ENCODE data around the gene CD34.

CD34 gene

DNA sequence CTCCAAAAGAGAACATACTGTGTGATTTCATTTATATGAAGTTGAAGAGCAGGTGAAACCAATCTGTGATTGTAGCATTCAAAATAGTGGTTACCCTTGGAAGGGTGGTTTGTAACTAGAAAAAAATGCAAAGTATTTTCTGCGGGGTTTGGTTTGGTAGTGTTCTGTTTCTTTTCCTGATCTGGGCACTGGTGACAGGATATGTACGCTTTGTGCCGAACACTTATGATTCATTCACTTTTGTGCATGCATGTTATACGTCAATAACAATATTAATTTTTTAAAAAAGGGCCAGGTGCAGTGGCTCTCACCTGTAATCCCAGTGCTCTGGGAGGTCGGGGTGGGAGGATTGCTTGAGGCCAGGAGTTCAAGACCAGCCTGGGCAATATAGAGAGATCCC lies 63.8 kb downstream of the CD34 start:
- H3K9ac ChIP-seq (ENCODE audit: low read length): no peak overlapping the region
- no peaks in the 10 kb centered on the region; the same call in none of the 2 replicates for H3K79me2 ChIP-seq (ENCODE audit: insufficient read depth, low read length)
- no peaks in the 10 kb centered on the region for H3K9me2 ChIP-seq (ENCODE audit: low read depth, low read length)
- no peak for TF ChIP-seq EZH2 (IDR thresholded peaks at IDR 0.05; ENCODE audit: borderline replicate concordance, low read length)
- TF ChIP-seq, protein P1, sequence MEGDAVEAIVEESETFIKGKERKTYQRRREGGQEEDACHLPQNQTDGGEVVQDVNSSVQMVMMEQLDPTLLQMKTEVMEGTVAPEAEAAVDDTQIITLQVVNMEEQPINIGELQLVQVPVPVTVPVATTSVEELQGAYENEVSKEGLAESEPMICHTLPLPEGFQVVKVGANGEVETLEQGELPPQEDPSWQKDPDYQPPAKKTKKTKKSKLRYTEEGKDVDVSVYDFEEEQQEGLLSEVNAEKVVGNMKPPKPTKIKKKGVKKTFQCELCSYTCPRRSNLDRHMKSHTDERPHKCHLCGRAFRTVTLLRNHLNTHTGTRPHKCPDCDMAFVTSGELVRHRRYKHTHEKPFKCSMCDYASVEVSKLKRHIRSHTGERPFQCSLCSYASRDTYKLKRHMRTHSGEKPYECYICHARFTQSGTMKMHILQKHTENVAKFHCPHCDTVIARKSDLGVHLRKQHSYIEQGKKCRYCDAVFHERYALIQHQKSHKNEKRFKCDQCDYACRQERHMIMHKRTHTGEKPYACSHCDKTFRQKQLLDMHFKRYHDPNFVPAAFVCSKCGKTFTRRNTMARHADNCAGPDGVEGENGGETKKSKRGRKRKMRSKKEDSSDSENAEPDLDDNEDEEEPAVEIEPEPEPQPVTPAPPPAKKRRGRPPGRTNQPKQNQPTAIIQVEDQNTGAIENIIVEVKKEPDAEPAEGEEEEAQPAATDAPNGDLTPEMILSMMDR (IDR thresholded peaks at IDR 0.05; ENCODE audit: low read length): no peak
- H3K4me1 ChIP-seq (ENCODE audit: insufficient read depth, low read length, severe bottlenecking): no peaks in the 10 kb centered on the region
- no peaks in the 10 kb centered on the region for H3K9me3 ChIP-seq (ENCODE audit: low read length)
- H3K27ac ChIP-seq (ENCODE audit: low read depth, low read length, poor library complexity, severe bottlenecking): no peak overlapping the region
- H2AFZ ChIP-seq (ENCODE audit: low read length): no peak overlapping the region
- no peak overlapping the region for H3K4me3 ChIP-seq (ENCODE audit: low read depth, low read length, poor library complexity, severe bottlenecking)
- H3F3A ChIP-seq (ENCODE audit: insufficient read depth, low read length): no peaks in the 10 kb centered on the region
- H4K20me1 ChIP-seq (ENCODE audit: insufficient read depth, low read length): no peaks in the 10 kb centered on the region
- no peaks in the 10 kb centered on the region; the same call in 1 of the 2 replicates for H3K36me3 ChIP-seq (ENCODE audit: insufficient read depth, low read length)
- no peaks in the 10 kb centered on the region for H3K27me3 ChIP-seq (ENCODE audit: insufficient read depth, low read length)
- no peak overlapping the region for H3K4me2 ChIP-seq (ENCODE audit: low read length)

DNA sequence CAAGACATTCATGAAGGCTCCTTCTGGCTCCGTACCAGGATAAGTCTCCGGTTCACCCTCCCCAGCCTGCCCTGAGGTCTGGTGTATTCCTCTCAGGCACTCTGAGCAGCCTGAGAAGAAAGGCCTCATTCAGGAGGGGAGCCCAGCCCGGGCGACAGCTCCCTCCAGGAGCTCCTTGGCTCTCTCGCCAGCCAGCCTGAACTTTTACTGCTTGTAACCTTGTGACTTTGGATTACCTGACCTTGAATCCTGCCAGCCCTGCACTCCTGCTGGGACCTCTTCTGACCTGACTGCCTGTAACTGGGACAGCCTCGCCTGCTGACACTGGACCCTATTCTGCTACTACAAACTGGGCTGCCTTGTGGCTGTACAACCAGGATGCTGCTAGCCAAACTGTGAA lies 65.8 kb downstream of the CD34 start:
- no peaks in the 10 kb centered on the region for H3K4me1 ChIP-seq (ENCODE audit: insufficient read depth, low read length, severe bottlenecking)

GRCh38 chr1:207844371-207844770 lies 66.6 kb downstream of the CD34 start:
- no peak for TF ChIP-seq EZH2 (IDR thresholded peaks at IDR 0.05; ENCODE audit: borderline replicate concordance, low read length)
- TF ChIP-seq, protein P1 (IDR thresholded peaks at IDR 0.05; ENCODE audit: low read length): no peak
- Histone ChIP-seq H3K9ac (ENCODE audit: low read length) (no peak overlapping the region), H4K20me1 (ENCODE audit: insufficient read depth, low read length) (no peaks in the 10 kb centered on the region), H3F3A (ENCODE audit: insufficient read depth, low read length) (no peaks in the 10 kb centered on the region), H3K9me3 (ENCODE audit: low read length) (no peaks in the 10 kb centered on the region), H2AFZ (ENCODE audit: low read length) (no peak overlapping the region), H3K4me3 (ENCODE audit: low read depth, low read length, poor library complexity, severe bottlenecking) (no peak overlapping the region), H3K4me2 (ENCODE audit: low read length) (no peak overlapping the region), H3K27me3 (ENCODE audit: insufficient read depth, low read length) (no peaks in the 10 kb centered on the region), H3K9me2 (ENCODE audit: low read depth, low read length) (no peaks in the 10 kb centered on the region), H3K4me1 (ENCODE audit: insufficient read depth, low read length, severe bottlenecking) (no peaks in the 10 kb centered on the region), H3K27ac (ENCODE audit: low read depth, low read length, poor library complexity, severe bottlenecking) (no peak overlapping the region), H3K36me3 (ENCODE audit: insufficient read depth, low read length) (no peaks in the 10 kb centered on the region), H3K79me2 (ENCODE audit: insufficient read depth, low read length) (no peaks in the 10 kb centered on the region; the same call in none of the 2 replicates)

More for the DNA sequence above, 65.8 kb downstream of the CD34 start:
- no peaks in the 10 kb centered on the region; the same call in none of the 2 replicates for H3K79me2 ChIP-seq (ENCODE audit: insufficient read depth, low read length)
- no peak overlapping the region for H3K27ac ChIP-seq (ENCODE audit: low read depth, low read length, poor library complexity, severe bottlenecking)
- no peaks in the 10 kb centered on the region for H4K20me1 ChIP-seq (ENCODE audit: insufficient read depth, low read length)
- H3F3A ChIP-seq (ENCODE audit: insufficient read depth, low read length): no peaks in the 10 kb centered on the region
- H2AFZ ChIP-seq (ENCODE audit: low read length): no peak overlapping the region
- no peak overlapping the region for H3K4me3 ChIP-seq (ENCODE audit: low read depth, low read length, poor library complexity, severe bottlenecking)
- H3K27me3 ChIP-seq (ENCODE audit: insufficient read depth, low read length): no peaks in the 10 kb centered on the region
- no peaks in the 10 kb centered on the region for H3K9me3 ChIP-seq (ENCODE audit: low read length)
- no peak overlapping the region for H3K4me2 ChIP-seq (ENCODE audit: low read length)
- no peak for TF ChIP-seq EZH2 (IDR thresholded peaks at IDR 0.05; ENCODE audit: borderline replicate concordance, low read length)
- TF ChIP-seq, protein P1 (IDR thresholded peaks at IDR 0.05; ENCODE audit: low read length): no peak
- H3K36me3 ChIP-seq (ENCODE audit: insufficient read depth, low read length): no peaks in the 10 kb centered on the region
- no peaks in the 10 kb centered on the region for H3K9me2 ChIP-seq (ENCODE audit: low read depth, low read length)
- H3K9ac ChIP-seq (ENCODE audit: low read length): no peak overlapping the region
